Omental fat pad (tissue), 4 donors: ENCODE results near the gene CD7. TPM values are rescaled to one million over a fixed set of nuclear protein-coding genes. Genes with fewer than 3 reads are reported as not detected.

Experiments used
- ATAC-seq: fragments of 150-250 bp; one replicate; pipeline ENCODE4 v1.9.1; 2016; ENCODE audit warnings: mild to moderate bottlenecking, moderate library complexity; ENCODE audit not compliant: low FRiP score
- DNase-seq: peaks from one replicate; pipeline ENCODE4 v3.0.0-alpha.2; 2019; ENCODE audit warnings: low spot score
- total RNA-seq, 4 donors: library from RNA; depleted of rRNA; stranded (reverse); fragments of >200 nt; gene quantifications; one replicate each; pipeline ENCODE4 v1.1.0, GENCODE V29; 2016
- TF ChIP-seq, protein P1 (sequence below), 3 donors: fragments of 450-650 bp; IDR thresholded peaks; one replicate each; pipeline ENCODE4 v1.5.1; 2016 to 2017; ENCODE audit warnings: antibody characterized with exemption in 3 of 3, mild to moderate bottlenecking in 3 of 3, moderate library complexity in 2 of 3

CD7 gene
- total RNA-seq, 4 donors from 2014 or later: 1.6 to 8.4 (median 4.2) TPM

GRCh38 chr17:82327289-82327688, 9.9 kb upstream of the CD7 start:
- TF ChIP-seq, protein P1, sequence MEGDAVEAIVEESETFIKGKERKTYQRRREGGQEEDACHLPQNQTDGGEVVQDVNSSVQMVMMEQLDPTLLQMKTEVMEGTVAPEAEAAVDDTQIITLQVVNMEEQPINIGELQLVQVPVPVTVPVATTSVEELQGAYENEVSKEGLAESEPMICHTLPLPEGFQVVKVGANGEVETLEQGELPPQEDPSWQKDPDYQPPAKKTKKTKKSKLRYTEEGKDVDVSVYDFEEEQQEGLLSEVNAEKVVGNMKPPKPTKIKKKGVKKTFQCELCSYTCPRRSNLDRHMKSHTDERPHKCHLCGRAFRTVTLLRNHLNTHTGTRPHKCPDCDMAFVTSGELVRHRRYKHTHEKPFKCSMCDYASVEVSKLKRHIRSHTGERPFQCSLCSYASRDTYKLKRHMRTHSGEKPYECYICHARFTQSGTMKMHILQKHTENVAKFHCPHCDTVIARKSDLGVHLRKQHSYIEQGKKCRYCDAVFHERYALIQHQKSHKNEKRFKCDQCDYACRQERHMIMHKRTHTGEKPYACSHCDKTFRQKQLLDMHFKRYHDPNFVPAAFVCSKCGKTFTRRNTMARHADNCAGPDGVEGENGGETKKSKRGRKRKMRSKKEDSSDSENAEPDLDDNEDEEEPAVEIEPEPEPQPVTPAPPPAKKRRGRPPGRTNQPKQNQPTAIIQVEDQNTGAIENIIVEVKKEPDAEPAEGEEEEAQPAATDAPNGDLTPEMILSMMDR (IDR thresholded peaks at IDR 0.05): no peak
- no peak for ATAC-seq
- no peak for DNase-seq

GRCh38 chr17:82325286-82326180, 8.1 kb upstream of the CD7 start:
- no peak for DNase-seq

DNA sequence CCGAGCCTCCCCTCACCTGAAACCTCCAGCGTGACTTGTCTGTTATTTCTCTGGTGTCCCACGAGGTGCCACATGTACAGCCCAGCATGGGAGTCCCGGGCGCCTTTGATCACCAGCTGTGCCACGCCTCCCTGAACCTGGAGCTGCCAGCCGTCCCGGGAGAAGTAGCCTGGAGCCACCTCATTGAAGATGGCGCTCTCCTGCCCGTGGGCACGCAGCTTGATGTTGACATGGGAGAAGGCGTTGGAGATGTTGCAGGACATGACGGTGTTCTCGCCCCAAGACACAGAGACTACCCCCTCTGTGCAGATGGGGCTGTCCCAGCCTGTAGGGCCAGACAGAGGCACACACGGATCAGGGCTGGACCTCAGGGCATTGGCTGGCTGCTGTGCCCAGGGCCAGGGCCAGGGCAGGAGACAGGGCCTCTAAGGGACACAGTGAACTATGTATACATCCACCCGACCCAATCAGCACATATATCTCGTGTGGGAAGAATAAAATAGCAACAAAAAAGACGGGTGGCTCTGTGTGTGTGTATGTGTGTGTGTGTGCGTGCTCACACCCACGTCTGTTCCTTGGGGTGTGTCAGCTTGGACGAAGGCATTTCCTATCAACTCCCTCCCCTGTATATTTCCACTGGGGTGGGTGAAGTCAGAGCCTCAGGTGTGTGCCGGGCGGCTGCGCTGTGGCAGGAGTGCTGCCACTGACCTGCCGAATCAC, 7.3 kb upstream of the CD7 start:
- no peak for ATAC-seq
- TF ChIP-seq, protein P1 (IDR thresholded peaks at IDR 0.05): no peak
- DNase-seq: no peak

More at GRCh38 chr17:82325286-82326180, 8.1 kb upstream of the CD7 start:
- ATAC-seq: no peak
- TF ChIP-seq, protein P1 (IDR thresholded peaks at IDR 0.05): no peak

- TF ChIP-seq, protein P1 (IDR thresholded peaks at IDR 0.05): no peak
- DNase-seq (no peak), ATAC-seq (no peak)
These were observed 6.3 kb upstream of the CD7 start for GRCh38 chr17:82323514-82324234.

DNA sequence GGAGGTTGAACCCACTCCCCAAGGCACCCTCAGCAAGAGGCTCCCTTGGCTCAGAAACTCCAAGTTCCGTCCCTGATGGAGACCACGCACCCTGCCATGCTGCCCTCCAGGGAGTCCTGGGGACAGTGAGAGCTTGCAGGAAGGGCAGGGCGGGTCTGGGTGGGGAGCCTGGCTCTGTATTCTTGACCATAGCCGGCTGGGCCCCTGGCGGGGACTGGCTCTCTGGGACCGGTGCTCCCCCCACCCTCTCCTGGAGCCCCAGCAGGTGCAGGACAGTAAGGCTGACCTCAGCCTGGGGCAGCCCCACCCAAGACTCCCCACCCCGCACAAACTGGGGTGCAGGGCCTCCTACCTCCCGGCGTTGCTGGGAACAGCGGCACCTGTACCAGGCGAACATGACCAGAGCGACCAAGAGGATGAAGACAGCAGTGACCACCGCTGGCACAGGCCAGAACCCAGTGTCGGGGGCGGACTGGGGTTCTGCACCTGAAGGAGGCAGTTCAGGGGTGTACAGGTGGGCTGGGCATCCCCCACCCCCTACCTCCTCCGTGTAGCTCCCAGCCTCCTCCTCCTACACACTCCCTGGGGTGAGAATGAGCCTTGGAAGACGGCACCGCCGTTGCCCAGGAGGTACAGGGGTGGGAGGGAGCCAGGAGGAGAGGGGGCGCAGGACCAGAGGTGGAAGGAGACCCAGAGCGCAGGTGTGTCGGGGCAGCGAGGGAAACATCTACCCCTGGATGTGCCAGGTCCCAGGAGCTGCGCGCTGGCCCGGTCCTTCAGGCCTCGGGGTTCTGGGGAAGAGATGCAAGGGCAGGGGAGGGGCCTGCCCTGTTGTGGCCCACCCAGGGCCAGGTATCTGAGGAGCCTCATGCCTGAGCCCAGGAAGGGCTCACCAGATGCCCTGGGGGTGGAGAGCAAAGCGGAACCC, 5.4 kb upstream of the CD7 start:
- ATAC-seq (no peak), DNase-seq (no peak)
- TF ChIP-seq, protein P1 (IDR thresholded peaks at IDR 0.05): no peak

GRCh38 chr17:82321947-82322466, 4.6 kb upstream of the CD7 start:
- TF ChIP-seq, protein P1 (IDR thresholded peaks at IDR 0.05): no peak
- ATAC-seq (no peak), DNase-seq (no peak)
